Cardiac septum (tissue), 1 donor: ENCODE results near the gene RWDD4. TPM values are rescaled to one million over a fixed set of nuclear protein-coding genes. Genes with fewer than 3 reads are reported as not detected.
"Not testable (repeated sequence)": the region's sequence is repeated elsewhere in the genome, so short reads cannot be mapped to it uniquely, and the experiment has no call there.

Experiments used
- DNase-seq: peaks from one replicate; pipeline ENCODE4 v3.0.0-alpha.2; 2020; ENCODE audit warnings: low spot score
- intact Hi-C: fragments of 100-400 bp; cut with DNase I; formaldehyde crosslinking; loops from one replicate; pipeline ENCODE4 v1.14.0; 2022
- total RNA-seq: library from RNA; stranded (reverse); fragmentation: NEBNext Ultra II Directional; extraction: Animal tissue kit (Norgen Biotek cat#: 25700); gene quantifications from one replicate; pipeline ENCODE4 v1.2.1, GENCODE V29; 2021
- donor health status: DM: no; HTN: no; CAD: no.

RWDD4 gene
- total RNA-seq, 1 donor from 2014 or later: 17.5 TPM

DNA sequence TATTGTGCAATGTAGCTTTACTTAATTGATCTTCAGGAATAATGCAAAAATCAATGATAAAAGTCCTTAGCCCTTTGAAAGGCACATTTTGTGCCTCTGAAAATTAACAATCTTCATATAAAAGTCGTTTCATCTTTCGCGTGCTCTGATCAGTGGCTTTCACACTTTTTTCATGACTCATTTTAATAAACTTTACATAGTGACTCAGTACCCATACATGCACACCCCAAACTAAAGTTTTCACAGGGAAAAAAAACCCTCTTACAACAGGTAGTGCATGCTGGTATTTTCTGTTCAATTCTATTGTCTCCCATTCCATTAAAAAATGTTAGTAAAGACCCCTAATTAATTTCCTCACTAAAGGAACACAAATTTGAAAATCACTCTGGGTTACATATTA lies 21.5 kb downstream of the RWDD4 start:
- DNase-seq: no peak
- intact Hi-C loops: no loop called here

DNA sequence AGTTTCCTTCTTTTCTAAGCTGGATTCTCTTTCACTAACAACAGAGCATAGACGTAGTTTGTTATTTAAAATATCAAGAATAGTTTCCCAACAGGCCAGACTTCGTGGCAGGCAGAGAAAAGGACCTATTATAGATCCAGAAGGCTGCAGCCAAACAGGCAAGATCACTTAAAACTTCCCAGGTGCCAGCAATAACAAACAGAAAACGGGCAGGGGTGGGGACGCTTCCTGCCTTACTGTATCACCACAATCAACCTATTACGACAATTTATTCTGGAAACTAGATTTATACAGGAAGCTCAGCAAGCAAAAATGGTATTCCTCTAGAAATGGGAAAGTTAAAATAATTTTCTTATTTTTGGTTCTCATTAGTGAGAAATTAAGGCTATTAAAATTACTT lies 22.1 kb downstream of the RWDD4 start:
- no peak for DNase-seq
- intact Hi-C loops: no loop called here

DNA sequence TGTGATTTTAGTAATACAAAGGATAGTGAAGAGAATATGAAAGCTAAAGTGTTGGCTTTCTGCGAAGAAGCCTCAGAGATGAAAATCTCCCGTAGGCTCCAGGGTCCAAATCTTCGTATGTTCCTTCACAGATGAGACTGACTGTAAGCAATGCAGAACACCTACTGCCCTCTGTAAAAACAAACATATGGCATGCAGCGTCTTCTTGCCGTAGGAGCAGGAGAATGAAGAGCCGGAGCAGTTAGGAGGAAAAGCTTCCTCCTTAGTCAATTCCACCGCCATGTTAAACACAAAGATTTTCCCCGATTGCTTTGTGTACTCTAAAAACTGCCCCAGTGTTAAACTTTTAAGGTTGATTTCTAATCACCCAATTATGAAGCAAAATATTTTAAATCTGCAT lies 22.5 kb downstream of the RWDD4 start:
- intact Hi-C loops: no loop called here
- no peak for DNase-seq

DNA sequence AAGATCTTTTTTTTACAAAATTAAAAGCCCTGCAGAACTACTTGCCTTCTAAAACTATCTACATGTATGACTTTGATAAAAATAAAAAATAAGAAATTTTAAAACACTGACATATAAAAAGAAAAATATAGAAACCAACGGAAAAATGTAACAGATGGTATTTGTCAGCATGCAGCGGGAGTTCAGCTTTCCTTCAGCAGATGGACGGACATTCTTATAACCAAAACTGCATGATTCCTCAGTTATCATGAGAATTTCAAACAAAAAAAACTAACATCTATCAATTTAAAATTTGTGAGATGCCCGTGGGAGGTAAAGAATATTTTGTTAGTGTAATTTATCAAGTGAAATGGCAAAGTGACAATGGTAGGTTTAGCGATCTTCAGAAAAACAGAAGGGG lies 23.2 kb downstream of the RWDD4 start:
- intact Hi-C loops: no loop called here
- no peak for DNase-seq

DNA sequence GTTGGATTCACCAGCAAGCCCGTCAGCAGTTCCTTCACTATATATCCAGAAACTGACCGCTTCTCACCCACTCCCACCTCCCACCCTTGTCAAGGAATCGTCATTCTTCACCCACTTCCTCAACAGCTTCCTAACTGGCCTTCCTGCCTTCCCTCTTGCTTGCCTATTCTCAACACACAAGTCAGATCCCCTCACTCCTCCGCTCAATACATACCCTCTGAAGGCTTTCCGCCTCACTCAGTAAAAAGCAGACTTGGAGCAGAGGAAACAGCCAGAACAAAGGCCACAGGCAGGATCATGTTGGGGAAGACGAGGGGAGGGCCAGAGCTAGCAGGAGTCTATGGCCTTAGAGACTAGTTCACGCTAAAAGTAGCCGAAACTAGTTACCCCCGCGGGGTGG lies 23.7 kb downstream of the RWDD4 start:
- no peak for DNase-seq
- intact Hi-C loops: no loop called here

DNA sequence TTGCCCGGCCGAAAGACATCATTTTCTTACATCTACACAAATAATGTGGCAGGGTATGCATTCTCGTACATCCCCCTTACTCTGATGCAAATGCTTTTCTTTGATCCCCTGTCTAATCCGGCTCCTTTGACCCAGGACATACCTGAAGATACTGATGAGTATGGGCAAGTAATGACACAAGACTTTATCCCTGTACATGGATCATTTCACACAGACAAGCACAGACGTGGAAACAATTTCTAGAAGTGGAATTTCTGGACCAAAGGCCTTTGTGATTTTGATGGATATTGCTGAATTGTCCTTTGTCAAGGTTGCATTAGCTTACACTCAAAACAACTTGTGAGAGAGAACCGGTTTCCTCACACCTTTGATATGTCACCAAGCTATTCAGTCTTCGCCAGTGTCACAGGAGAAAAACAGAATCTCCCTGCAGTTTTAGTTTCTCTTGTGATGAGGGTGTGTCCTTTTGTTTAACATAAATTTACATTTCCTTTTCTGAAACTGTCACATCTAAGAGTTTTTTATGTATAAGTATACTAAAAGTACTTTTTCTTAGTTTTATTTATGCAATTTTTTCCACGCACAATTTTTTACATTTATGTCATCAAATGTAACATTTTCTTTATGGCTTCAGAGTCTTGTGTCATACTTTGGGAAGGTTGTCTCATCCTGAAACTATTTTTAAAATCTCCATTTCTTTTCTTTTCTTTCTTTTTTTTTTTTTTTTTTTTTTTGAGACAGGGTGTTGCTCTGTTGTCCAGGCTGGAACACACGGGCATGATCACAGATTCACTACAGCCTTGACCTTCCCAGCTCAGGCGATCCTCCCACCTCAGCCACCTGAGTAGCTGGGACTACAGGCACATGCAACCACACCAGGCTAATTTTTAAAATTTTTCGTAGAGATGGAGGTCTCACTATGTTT lies 25.2 kb downstream of the RWDD4 start:
- no peak for DNase-seq
- intact Hi-C loops: no loop called here

DNA sequence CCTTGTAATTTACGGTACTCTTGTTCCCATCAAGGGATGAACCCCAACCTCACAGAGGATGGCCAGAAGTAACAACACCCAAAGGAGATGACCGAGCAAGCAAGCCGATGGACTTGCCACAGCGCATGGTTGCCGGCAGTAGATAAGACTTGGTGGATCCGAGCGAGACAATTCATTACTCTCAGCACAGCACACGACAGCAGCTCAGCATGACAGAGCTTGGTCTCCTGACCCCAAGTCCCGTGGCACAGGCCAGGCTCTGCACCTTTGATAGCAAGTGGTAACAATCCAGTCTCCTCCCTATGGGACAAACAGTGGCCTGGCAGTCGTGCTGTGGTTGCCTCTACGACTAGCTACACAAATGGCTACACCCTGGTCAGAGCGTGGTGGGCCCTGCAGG lies 26.3 kb downstream of the RWDD4 start:
- DNase-seq: no peak
- intact Hi-C loops: no loop called here

DNA sequence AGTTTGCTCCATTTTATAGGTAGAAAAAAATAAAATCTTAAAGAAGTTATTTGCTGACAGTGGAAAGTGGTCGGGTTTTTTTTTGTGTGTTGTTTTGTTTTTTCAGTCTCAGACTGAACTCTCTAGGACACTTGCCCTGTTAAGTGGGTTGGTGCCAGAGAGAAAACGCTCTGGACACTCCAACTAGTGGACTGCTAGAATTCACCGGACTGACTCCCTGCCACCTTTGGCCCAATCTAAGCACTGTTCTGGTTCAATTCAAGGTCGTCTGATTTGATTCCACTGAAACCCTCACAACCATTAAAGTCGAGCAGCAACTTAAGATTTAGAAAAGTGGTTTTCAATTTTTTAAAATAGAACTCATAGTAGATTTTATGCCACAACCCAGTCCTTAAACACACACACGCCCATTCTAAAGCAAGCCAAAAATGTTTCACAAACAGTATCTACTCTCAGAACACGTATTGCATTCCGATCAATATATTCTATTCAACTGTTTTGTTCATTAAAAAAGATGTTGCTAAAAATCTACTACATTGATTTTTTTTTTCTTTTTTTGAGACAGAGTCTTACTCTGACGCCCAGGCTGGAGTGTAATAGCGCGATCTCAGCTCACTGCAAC lies 27.3 kb downstream of the RWDD4 start:
- no peak for DNase-seq
- intact Hi-C loops: no loop called here

DNA sequence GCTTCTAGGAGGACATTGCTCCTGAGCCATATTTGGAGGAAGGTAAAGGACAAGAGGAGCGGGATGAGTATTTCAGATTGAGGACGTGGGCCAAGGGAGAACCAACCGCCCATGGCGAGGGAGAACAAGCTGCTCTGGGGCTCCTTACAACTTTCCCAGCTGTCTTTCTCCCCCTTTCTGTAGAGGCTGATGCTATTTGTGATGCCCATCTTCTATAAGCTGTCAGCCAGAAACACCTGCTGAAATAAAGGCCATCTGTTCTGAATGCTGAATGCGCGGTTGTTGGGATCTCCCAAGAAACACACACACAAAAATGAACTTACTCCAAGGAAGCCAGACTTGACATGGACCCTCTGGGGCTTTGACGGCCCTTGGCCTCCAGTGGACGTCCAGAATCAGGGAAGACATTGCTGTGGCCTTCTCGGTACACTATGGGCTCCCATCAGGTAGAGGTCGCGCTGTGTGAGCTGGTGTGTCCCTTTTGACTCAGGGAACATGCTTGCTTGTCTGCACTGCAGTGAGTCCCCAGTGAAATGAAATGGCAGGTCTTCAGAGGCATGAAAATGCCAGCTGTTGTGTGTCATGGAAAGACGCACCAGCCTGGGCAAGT lies 30.9 kb downstream of the RWDD4 start:
- intact Hi-C loops: no loop called here
- DNase-seq: no peak

DNA sequence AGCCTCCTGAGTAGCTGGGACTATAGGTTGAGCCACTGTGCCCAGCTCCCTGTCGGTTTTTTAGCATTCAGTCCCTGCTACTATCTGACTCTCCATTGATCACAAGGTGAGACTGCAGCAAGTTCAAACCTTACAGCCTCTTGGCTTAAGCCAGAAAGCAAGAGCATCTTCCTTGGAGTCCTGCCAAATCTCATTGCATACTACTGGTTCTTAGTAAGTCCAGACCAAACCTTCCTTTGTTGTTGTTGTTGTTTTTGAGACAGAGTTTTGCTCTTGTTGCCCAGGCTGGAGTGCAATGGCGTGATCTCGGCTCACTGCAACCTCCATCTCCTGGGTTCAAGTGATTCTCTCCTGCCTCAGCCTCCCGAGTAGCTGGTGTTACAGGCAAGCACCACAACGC lies 31.7 kb downstream of the RWDD4 start:
- intact Hi-C loops, DNase-seq: not testable (repeated sequence)

DNA sequence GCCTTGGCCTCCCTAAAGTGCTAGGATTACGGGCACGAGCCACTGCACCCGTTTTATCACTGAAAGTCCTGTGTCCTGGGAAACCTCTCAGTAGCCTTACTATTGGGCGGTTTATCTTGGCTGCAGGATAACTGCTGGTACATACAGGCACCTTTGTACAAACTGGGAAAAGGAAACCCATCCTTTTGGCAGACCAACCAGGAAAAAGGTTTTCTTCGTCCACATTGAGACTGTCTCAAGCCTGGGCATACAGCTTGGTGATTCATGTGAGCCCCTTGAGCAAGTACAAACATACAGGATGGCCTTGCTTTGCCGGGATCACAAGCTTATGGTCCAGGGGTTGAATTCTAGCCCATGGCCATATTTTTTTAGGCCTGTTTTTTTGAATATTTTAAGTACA lies 32.8 kb downstream of the RWDD4 start:
- intact Hi-C loops: no loop called here
- DNase-seq: no peak

DNA sequence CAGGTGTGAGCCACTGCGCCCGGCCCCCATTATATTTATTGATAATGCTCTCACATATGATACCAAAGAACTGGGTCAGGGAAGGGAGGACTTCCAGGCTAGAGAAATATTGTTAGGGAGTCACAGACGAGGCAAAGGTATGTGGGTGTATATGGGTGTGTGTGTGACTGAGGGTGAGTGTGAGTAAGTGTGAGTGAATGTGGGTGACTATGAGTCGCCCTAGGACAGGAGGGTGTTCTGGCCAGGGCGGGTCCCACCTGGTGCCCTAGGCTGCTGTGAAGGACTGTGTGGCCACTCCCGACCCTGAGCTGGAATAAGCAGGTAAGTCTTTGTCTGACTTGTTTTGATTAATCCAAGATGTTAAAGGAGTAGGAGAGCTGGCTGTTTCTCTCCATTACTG lies 34.4 kb downstream of the RWDD4 start:
- no peak for DNase-seq
- intact Hi-C loops: no loop called here

DNA sequence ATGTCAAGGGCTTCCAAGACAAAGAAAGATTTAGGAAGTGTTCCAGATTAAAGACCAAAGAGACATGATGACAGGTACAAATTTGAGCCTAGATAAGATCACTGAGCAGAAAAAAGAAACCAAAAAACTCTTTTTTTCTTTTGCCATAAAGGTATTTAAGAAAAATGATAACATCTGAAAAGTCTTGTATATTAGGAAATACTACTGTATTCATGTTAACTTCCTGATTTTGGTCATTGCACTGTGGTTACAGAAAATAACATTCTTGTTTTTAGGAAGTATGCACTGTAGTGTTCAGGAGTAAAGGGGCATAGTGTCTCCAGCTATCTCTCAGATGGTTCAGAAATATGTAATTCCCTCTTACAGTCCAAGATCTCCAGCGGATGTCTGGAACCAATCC lies 37.1 kb downstream of the RWDD4 start:
- intact Hi-C loops: no loop called here
- no peak for DNase-seq

DNA sequence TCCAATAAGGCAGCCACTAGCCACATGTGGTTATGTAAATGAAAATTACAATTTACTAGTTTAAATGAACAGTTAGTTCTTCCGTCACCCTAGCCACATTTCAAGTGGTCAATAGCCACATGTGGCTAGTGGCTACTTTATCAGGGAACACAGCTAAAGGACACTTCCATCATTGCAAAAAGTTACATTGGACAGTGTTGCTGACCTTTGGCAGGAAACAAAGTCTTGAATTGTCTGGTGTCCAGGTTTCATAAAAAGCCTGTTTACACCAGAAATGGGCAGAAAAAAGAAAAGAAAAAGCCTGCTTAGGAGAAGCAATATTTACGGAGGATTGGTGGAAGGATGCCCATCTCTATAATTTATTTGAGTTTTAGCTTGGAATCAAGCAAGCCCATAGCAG lies 38.6 kb downstream of the RWDD4 start:
- intact Hi-C loops: no loop called here

DNA sequence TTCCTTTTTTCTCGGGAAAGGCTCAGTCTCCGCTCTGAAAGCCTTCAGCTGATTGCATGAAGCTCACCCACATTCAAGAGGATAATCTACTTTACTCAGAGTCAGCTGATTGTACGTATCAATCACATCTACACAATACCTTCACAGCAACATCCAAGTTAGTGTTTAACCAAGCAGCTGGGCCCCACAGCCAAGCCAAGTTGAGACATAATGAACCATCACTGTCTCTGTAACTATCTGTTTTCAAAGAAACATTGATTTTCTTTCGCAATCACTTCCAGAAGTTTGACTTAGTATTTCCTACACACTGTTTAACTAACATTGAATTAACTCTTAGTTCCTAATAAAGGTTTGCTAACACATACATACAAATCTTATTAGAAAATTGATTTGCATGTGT lies 40.3 kb downstream of the RWDD4 start:
- no peak for DNase-seq
- intact Hi-C loops: no loop called here

More for the DNA sequence above, 38.6 kb downstream of the RWDD4 start:
- no peak for DNase-seq

DNA sequence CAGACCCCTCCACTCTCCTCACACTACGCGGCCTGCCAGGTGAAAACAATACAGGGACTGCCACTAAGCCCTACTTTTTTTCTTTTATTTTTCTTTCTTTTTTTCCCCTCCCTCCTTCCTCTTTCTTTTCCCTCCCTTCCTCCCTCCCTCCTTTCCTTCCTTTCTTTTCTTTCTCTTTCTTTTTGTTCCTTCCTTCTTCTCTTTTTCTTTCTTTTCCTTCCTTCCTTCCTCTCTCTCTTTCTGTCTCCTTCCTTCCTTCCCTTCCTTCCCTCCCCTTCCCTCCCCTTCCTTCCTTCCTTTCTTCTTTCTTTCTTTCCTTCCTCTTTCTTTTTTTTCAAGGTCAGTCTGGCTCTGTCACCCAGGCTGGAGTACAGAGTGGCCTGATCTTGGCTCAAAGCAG lies 41.9 kb downstream of the RWDD4 start:
- intact Hi-C loops: no loop called here
- no peak for DNase-seq

DNA sequence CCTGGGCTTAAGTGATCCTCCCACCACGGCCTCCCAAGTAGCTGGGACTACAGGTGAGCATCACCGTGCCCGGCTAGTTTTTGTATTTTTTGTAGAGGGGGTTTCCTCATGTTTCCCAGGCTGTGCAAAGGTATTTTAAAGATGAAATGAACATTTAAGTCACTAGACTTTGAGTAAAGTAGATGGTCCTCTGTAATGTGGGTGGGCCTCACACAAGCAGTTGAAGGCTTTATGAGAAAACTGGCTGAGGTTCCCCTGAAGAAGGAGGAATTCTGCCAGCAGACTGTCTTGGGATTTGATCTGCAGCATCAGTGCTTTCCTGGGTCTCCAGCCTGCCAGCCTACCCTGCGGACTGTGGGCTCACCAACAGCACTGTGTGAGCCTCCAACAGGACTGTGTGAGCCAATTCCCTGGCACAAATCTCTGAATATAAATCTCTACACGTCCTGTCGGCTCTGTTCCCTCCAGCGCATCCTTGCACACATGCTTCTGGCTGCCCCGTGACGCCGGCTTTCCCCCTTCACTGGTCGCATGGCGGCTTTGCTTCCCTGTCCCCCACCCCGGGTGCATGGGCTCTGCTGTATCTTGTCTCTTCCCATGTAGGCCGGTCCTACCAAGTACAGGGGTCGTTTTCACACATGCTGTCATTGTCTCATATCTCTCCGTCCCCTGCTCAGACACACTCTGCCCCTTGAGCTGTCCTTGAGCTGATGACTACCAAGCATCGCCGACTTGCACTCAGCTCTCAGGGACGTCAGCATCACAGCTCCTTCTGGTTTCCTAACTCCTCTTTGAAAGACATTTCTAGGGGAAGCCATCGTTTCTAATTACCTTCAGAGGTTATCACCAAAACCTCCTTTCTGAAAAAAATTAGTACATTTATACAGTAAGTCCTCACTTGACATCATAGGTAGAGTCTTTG lies 46.4 kb downstream of the RWDD4 start:
- intact Hi-C loops: no loop called here
- no peak for DNase-seq

DNA sequence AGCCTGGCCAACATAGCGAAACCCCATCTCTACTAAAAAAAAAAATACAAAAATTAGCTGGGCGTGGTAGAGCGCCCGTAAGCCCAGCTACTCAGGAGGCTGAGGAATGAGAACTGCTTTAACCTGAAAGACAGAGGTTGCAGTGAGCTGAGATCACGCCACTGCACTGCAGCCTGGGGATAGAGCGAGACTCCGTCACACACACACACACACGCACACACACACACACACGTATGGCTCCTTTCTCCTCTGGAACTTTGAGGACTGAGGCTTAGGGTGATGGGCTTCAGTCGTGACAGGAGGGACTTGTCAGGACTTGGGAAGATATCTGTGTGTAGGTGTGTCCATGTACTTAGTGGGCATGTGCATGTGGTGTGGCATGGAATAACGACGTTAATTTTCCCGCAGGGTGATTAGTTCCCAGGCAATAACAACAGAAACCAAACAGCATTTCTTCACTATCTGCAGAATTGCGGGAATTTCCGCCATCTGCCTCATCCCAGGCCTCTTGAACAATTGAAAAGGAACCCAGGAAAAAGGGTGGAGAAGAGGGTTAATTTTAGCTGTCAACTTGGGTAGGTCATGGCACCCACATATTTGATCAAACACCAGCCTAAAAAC lies 47.7 kb downstream of the RWDD4 start:
- intact Hi-C loops: no loop called here
- no peak for DNase-seq

DNA sequence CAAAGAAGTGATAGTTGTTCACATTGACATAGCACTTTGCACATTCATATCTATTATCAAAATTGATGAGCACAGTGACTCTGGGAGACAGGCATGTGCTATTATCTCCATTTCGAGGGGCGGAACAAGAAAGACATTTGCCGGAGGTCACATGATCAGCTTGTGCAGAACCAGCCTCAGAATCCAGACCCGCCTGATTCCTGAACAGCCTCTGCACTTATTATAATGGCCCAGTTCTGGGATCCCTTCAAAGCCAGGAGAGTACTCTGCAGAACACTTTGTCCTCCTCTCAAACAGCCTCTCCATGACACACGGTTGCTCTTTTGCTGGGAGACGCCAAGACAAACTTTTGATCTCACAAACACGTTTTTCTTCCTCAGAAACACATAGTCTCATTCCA lies 48.4 kb downstream of the RWDD4 start:
- no peak for DNase-seq
- intact Hi-C loops: no loop called here
